Stimulated activated naive CD8-positive, alpha-beta T cell treated with anti-CD3 and anti-CD28 coated beads, Interleukin-15, amount 100 ng/mL, for 72 hours (primary cell): ENCODE results near the gene TRABD2B.
A peak's percentile ranks its signal among the peaks of the same experiment; 100 is the strongest.

ENCODE experiments used
- ATAC-seq: fragments of 150-1000 bp; cut with Tn5 transposase; 2 replicates; pipeline ENCODE4 v1.10.0; 2021; ENCODE audit warnings: mild to moderate bottlenecking, moderate library complexity
- DNase-seq, 2 donors: peaks; one replicate each; pipeline ENCODE4 v3.0.0; 2021 to 2022
- H3K27ac Mint-ChIP-seq, 2 donors: one replicate each; pipeline ENCODE4 v1.8.0; 2022; ENCODE audit warnings: mild to moderate bottlenecking in 2 of 2, mixed read lengths in 2 of 2, moderate library complexity in 2 of 2
- H3K27me3 Mint-ChIP-seq: one replicate; pipeline ENCODE4 v1.8.0; 2022; ENCODE audit warnings: mixed read lengths
- H3K4me1 Mint-ChIP-seq: one replicate; pipeline ENCODE4 v1.8.0; 2022; ENCODE audit warnings: mild to moderate bottlenecking, mixed read lengths
- H3K4me3 Mint-ChIP-seq, 2 donors: one replicate each; pipeline ENCODE4 v1.8.0; 2022; ENCODE audit warnings: mild to moderate bottlenecking in 2 of 2, mixed read lengths in 2 of 2, moderate library complexity in 1 of 2
- H3K9me3 Mint-ChIP-seq, 2 donors: one replicate each; pipeline ENCODE4 v1.8.0; 2022; ENCODE audit warnings: mixed read lengths in 2 of 2

TRABD2B gene

GRCh38 chr1:47756006-47756405 lies 241.2 kb downstream of the TRABD2B start:
- Mint-ChIP-seq H3K4me1 (no peaks in the 10 kb centered on the region), H3K4me3 (no peak overlapping the region), H3K27ac (no peak overlapping the region), H3K27me3 (peaks cover 20% of the 10 kb centered on the region), H3K9me3 (no peaks in the 10 kb centered on the region)
- ATAC-seq: no peak
- no peak for DNase-seq

- H3K27ac Mint-ChIP-seq: no peak overlapping the region
- H3K9me3 Mint-ChIP-seq: no peaks in the 10 kb centered on the region
- peaks cover 20% of the 10 kb centered on the region for H3K27me3 Mint-ChIP-seq
- no peaks in the 10 kb centered on the region for H3K4me1 Mint-ChIP-seq
- peak; percentile 58 for ATAC-seq
- peak; percentile 29 to 53 for DNase-seq
- H3K4me3 Mint-ChIP-seq: no peak overlapping the region
These were observed 241.8 kb downstream of the TRABD2B start for GRCh38 chr1:47755101-47755990.

GRCh38 chr1:47754221-47754620 lies 243.0 kb downstream of the TRABD2B start:
- Mint-ChIP-seq H3K27me3 (peaks cover 10% of the 10 kb centered on the region), H3K9me3 (no peaks in the 10 kb centered on the region), H3K4me3 (no peak overlapping the region), H3K4me1 (no peaks in the 10 kb centered on the region), H3K27ac (no peak overlapping the region)
- no peak for ATAC-seq
- no peak for DNase-seq

- DNase-seq (no peak), ATAC-seq (no peak)
- Mint-ChIP-seq H3K9me3 (no peaks in the 10 kb centered on the region), H3K4me1 (no peaks in the 10 kb centered on the region), H3K27ac (no peak overlapping the region), H3K4me3 (no peak overlapping the region), H3K27me3 (peaks cover 9% of the 10 kb centered on the region)
These were observed 243.4 kb downstream of the TRABD2B start for GRCh38 chr1:47753808-47754207.

- no peak for ATAC-seq
- no peak overlapping the region for H3K27ac Mint-ChIP-seq
- DNase-seq: no peak
- no peak overlapping the region for H3K4me3 Mint-ChIP-seq
- H3K4me1 Mint-ChIP-seq: no peaks in the 10 kb centered on the region
- no peaks in the 10 kb centered on the region for H3K9me3 Mint-ChIP-seq
- H3K27me3 Mint-ChIP-seq: peaks cover 9% of the 10 kb centered on the region
These were observed 244.6 kb downstream of the TRABD2B start for GRCh38 chr1:47752559-47752958.

- no peaks in the 10 kb centered on the region for H3K4me1 Mint-ChIP-seq
These were observed 245.2 kb downstream of the TRABD2B start for GRCh38 chr1:47751996-47752451.

GRCh38 chr1:47751193-47751592 lies 246.0 kb downstream of the TRABD2B start:
- Mint-ChIP-seq H3K27ac (no peak overlapping the region), H3K27me3 (no peaks in the 10 kb centered on the region), H3K9me3 (no peaks in the 10 kb centered on the region), H3K4me1 (no peaks in the 10 kb centered on the region), H3K4me3 (no peak overlapping the region)
- ATAC-seq: no peak
- no peak for DNase-seq

More at GRCh38 chr1:47751996-47752451, 245.2 kb downstream of the TRABD2B start:
- no peak overlapping the region for H3K27ac Mint-ChIP-seq
- no peak overlapping the region for H3K4me3 Mint-ChIP-seq
- DNase-seq: no peak
- H3K27me3 Mint-ChIP-seq: peaks cover 8% of the 10 kb centered on the region
- no peak for ATAC-seq
- no peaks in the 10 kb centered on the region for H3K9me3 Mint-ChIP-seq

GRCh38 chr1:47745715-47746609 lies 251.2 kb downstream of the TRABD2B start:
- Mint-ChIP-seq H3K4me1 (no peaks in the 10 kb centered on the region), H3K27ac (no peak overlapping the region), H3K27me3 (peaks cover 12% of the 10 kb centered on the region), H3K4me3 (no peak overlapping the region), H3K9me3 (peaks cover 9 to 23% of the 10 kb centered on the region in 2 donors)
- DNase-seq (no peak), ATAC-seq (no peak)

- ATAC-seq: no peak
- H3K9me3 Mint-ChIP-seq: peaks cover 17 to 24% of the 10 kb centered on the region in 2 donors
- peak overlapping the region in 1 of 2 donors; percentile 68 for H3K27ac Mint-ChIP-seq
- H3K27me3 Mint-ChIP-seq: peaks cover 32% of the 10 kb centered on the region
- DNase-seq: no peak
- no peaks in the 10 kb centered on the region for H3K4me1 Mint-ChIP-seq
- no peak overlapping the region for H3K4me3 Mint-ChIP-seq
These were observed 254.1 kb downstream of the TRABD2B start for GRCh38 chr1:47742890-47743760.

GRCh38 chr1:47738560-47739182 lies 258.5 kb downstream of the TRABD2B start:
- Mint-ChIP-seq H3K4me3 (no peak overlapping the region), H3K27ac (no peak overlapping the region), H3K9me3 (peaks cover 17 to 24% of the 10 kb centered on the region in 2 donors), H3K27me3 (peaks cover 42% of the 10 kb centered on the region), H3K4me1 (no peaks in the 10 kb centered on the region)
- no peak for DNase-seq
- no peak for ATAC-seq

GRCh38 chr1:47732489-47732888 lies 264.7 kb downstream of the TRABD2B start:
- H3K4me1 Mint-ChIP-seq: no peaks in the 10 kb centered on the region
- H3K9me3 Mint-ChIP-seq: no peaks in the 10 kb centered on the region
- no peak overlapping the region for H3K27ac Mint-ChIP-seq
- H3K27me3 Mint-ChIP-seq: peaks cover 42% of the 10 kb centered on the region
- ATAC-seq (no peak), DNase-seq (no peak)
- H3K4me3 Mint-ChIP-seq: no peak overlapping the region

GRCh38 chr1:47731730-47732129 lies 265.5 kb downstream of the TRABD2B start:
- DNase-seq: no peak
- no peaks in the 10 kb centered on the region for H3K9me3 Mint-ChIP-seq
- no peak overlapping the region for H3K4me3 Mint-ChIP-seq
- H3K27ac Mint-ChIP-seq: no peak overlapping the region
- no peak for ATAC-seq
- peaks cover 43% of the 10 kb centered on the region for H3K27me3 Mint-ChIP-seq
- no peaks in the 10 kb centered on the region for H3K4me1 Mint-ChIP-seq

- peaks cover 10% of the 10 kb centered on the region for H3K4me1 Mint-ChIP-seq
- H3K27me3 Mint-ChIP-seq: peaks cover 50% of the 10 kb centered on the region
- DNase-seq (no peak), ATAC-seq (no peak)
- H3K27ac Mint-ChIP-seq: no peak overlapping the region
- H3K4me3 Mint-ChIP-seq: no peak overlapping the region
- H3K9me3 Mint-ChIP-seq: no peaks in the 10 kb centered on the region
These were observed 267.5 kb downstream of the TRABD2B start for GRCh38 chr1:47729685-47730084.

GRCh38 chr1:47727697-47728085 lies 269.5 kb downstream of the TRABD2B start:
- DNase-seq (no peak), ATAC-seq (no peak)
- Mint-ChIP-seq H3K4me1 (peaks cover 10% of the 10 kb centered on the region), H3K9me3 (no peaks in the 10 kb centered on the region), H3K27ac (no peak overlapping the region), H3K4me3 (no peak overlapping the region), H3K27me3 (peaks cover 70% of the 10 kb centered on the region)
